ENCODE data around the gene BORCS8. TPM values are rescaled to one million over a fixed set of nuclear protein-coding genes. Genes with fewer than 3 reads are reported as not detected.
"Not testable (repeated sequence)": the region's sequence is repeated elsewhere in the genome, so short reads cannot be mapped to it uniquely, and the experiment has no call there.

Gene BORCS8
- total RNA-seq, 2 donors from 2014 or later: 18.0 to 26.9 TPM

GRCh38 chr19:19140476-19140875 lies 51.5 kb downstream of the BORCS8 start:
- Histone ChIP-seq H3K9me3 (no peaks in the 10 kb centered on the region), H3K27me3 (replicated peaks; ENCODE audit: insufficient read depth) (no peaks in the 10 kb centered on the region), H3K36me3 (no peaks in the 10 kb centered on the region), H3K27ac (no peak overlapping the region), H3K4me3 (no peak overlapping the region), H3K4me1 (replicated peaks) (peaks cover 6% of the 10 kb centered on the region)
- no peak for DNase-seq (ENCODE audit: low spot score)
- intact Hi-C loops (cut with DNase I): loop anchor here (10.0 kb wide), 1 partner anchor 84 kb away; no protein-coding TSS in a partner anchor
- whole genome bisulfite sequencing: 53% methylated on average over 5 of the region's 5 CpGs
- TF ChIP-seq CTCF (IDR thresholded peaks at IDR 0.05) (no peak), POLR2AphosphoS5 (IDR thresholded peaks at IDR 0.05) (no peak), POLR2A (IDR thresholded peaks at IDR 0.05) (no peak)

GRCh38 chr19:19139876-19140229 lies 52.1 kb downstream of the BORCS8 start:
- H3K4me3 ChIP-seq: no peak overlapping the region
- H3K4me1 ChIP-seq (replicated peaks): peaks cover 6% of the 10 kb centered on the region
- no peak for DNase-seq (ENCODE audit: low spot score)
- no peaks in the 10 kb centered on the region for H3K36me3 ChIP-seq
- intact Hi-C loops (cut with DNase I): loop anchor here (2.0 to 10.0 kb wide), 2 partner anchors 77 to 85 kb away; partner anchors contain the start of gene SLC25A42
- TF ChIP-seq POLR2A (IDR thresholded peaks at IDR 0.05): no peak
- no peak for TF ChIP-seq POLR2AphosphoS5 (IDR thresholded peaks at IDR 0.05)
- TF ChIP-seq CTCF (IDR thresholded peaks at IDR 0.05): no peak
- H3K27ac ChIP-seq: no peak overlapping the region
- no peaks in the 10 kb centered on the region for H3K27me3 ChIP-seq (replicated peaks; ENCODE audit: insufficient read depth)
- WGBS: 52% methylated on average over 5 of the region's 5 CpGs
- H3K9me3 ChIP-seq: no peaks in the 10 kb centered on the region

- Histone ChIP-seq H3K27ac (peak within 1 kb of the TSS in 1 of 2 donors; percentile 48), H3K9me3 (no peaks in the 10 kb centered on the region), H3K4me3 (peak within 1 kb of the TSS; percentile 57 to 68), H3K27me3 (replicated peaks; ENCODE audit: insufficient read depth) (no peaks in the 10 kb centered on the region), H3K36me3 (no peaks in the 10 kb centered on the region), H3K4me1 (replicated peaks) (peaks cover 6% of the 10 kb centered on the region)
- no peak for TF ChIP-seq CTCF (IDR thresholded peaks at IDR 0.05)
- peak; percentile 46 for TF ChIP-seq POLR2A (IDR thresholded peaks at IDR 0.05)
- peak; percentile 97 for TF ChIP-seq POLR2AphosphoS5 (IDR thresholded peaks at IDR 0.05)
- intact Hi-C loops (cut with DNase I): loop anchor here (2.0 kb wide), 1 partner anchor 76 kb away; the partner anchor contains the start of gene SLC25A42
- WGBS: 3% methylated on average over 29 of the region's 42 CpGs
- DNase-seq (ENCODE audit: low spot score): peak; percentile 97
Observed at GRCh38 chr19:19138109-19138981, 53.6 kb downstream of the BORCS8 start, which contains the start of gene TMEM161A. TSS of gene TMEM161A (minus strand) at chr19:19138478. CDS start at chr19:19138428, 50 bp downstream.

GRCh38 chr19:19137556-19138108 lies 54.3 kb downstream of the BORCS8 start:
- DNase-seq (ENCODE audit: low spot score): no peak
- no peak for TF ChIP-seq CTCF (IDR thresholded peaks at IDR 0.05)
- no peak for TF ChIP-seq POLR2A (IDR thresholded peaks at IDR 0.05)
- 6% methylated on average over 25 of the region's 25 CpGs for WGBS
- Histone ChIP-seq H3K9me3 (no peaks in the 10 kb centered on the region), H3K36me3 (no peaks in the 10 kb centered on the region), H3K4me3 (peak overlapping the region; percentile 57 to 68), H3K27me3 (replicated peaks; ENCODE audit: insufficient read depth) (no peaks in the 10 kb centered on the region), H3K4me1 (replicated peaks) (peaks cover 6% of the 10 kb centered on the region), H3K27ac (peak overlapping the region in 1 of 2 donors; percentile 48)
- intact Hi-C loops (cut with DNase I): loop anchor here (2.0 kb wide), 1 partner anchor 75 kb away; the partner anchor contains the start of gene SLC25A42

- 92% methylated on average over 6 of the region's 6 CpGs for WGBS
- H3K9me3 ChIP-seq; H3K36me3 ChIP-seq; DNase-seq (ENCODE audit: low spot score); H3K4me3 ChIP-seq; H3K4me1 ChIP-seq (replicated peaks); H3K27ac ChIP-seq; intact Hi-C loops (cut with DNase I); H3K27me3 ChIP-seq (replicated peaks; ENCODE audit: insufficient read depth): not testable (repeated sequence)
Observed at GRCh38 chr19:19135713-19136112, 56.2 kb downstream of the BORCS8 start.

Measured in prostate gland (tissue), 2 donors.